KG1 (cell line): ENCODE data around the gene UBAC2.

ENCODE experiments used
- DNase-seq: peaks from one replicate; lab custom pipeline; 2025; lab: John Stamatoyannopoulos, UW

Gene UBAC2

GRCh38 chr13:99360696-99361095 is 160.0 kb downstream of the UBAC2 start:
- DNase-seq, result no peak

GRCh38 chr13:99361197-99361596 is 160.5 kb downstream of the UBAC2 start:
- DNase-seq, result no peak

- no peak for DNase-seq
Observed at GRCh38 chr13:99362362-99362761, 161.7 kb downstream of the UBAC2 start.

DNA sequence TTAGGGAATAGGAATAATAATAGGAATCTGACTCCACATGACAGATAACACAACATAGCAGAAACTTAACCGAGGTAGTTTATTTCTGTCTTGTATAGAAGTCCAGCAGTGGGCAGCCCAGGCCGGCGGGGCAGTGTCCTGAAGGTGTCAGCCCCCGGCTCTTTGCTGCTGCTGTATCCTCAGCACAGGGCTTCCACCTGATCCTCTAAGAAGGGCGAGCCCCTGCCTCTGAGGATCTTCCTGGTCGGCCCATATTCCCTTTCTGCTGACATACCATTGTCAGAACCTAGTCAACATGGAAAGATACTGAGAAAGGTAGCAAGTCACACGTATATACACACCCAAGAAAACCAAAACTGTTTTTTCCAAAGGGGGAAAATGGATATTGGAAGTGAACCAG is 162.7 kb downstream of the UBAC2 start:
- no peak for DNase-seq

DNA sequence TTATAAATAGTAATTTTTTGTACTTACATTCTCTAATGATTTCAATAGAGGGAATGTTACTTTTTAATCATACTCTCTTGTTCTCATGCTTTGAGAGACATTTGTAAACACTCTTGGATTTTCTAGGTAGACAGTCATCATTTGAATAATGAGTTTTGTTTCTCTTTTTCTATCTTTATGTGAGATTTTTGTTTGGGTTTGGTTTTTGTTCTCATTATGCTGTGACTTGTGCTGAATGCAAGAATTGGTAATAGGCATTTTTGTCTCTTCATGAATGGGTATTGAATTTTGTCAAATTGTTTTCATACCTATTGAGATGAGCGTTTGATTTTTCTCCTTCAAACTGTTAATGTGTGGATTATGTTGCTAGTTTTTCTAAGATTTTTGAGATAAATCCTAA is 163.3 kb downstream of the UBAC2 start:
- DNase-seq, result no peak

- DNase-seq, result no peak
Observed at GRCh38 chr13:99366075-99366987, 165.7 kb downstream of the UBAC2 start.

- DNase-seq, result no peak
Observed at GRCh38 chr13:99367106-99367616, 166.5 kb downstream of the UBAC2 start.

DNA sequence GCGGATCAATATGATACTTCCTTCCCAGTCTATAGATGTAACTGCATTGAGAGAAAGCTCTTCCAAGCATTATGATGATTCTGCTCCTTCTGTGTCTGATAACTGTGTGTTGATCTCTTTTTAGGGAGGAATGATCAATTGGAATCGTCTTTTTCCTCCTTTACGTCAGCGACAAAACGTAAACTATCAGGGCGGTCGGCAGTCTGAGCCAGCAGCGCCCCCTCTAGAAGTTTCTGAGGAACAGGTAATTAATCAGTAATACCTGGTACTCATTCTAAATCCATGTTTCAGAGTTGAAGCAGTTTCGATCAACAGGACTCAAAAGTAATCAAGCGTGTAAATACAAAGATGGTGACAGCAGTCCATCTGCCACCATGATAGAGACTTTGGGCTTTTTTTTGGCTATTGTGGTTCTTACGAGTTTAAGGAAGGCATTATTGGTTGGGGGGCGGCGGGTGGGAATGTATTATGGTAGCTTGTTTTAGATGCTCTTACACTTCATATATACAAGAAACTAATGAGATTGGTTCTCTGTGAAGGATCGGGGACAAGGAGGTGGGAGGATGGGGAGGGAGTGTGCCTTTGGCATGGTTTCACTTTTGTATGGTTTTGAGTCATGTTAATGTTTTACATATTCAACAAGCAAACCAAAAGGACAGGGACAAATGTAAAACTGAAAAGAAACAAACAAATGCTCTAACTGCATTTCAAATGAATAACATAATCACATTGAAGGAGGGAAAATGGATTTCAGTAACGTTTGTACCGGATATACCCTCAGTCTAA is 167.2 kb downstream of the UBAC2 start:
- DNase-seq, result no peak

DNA sequence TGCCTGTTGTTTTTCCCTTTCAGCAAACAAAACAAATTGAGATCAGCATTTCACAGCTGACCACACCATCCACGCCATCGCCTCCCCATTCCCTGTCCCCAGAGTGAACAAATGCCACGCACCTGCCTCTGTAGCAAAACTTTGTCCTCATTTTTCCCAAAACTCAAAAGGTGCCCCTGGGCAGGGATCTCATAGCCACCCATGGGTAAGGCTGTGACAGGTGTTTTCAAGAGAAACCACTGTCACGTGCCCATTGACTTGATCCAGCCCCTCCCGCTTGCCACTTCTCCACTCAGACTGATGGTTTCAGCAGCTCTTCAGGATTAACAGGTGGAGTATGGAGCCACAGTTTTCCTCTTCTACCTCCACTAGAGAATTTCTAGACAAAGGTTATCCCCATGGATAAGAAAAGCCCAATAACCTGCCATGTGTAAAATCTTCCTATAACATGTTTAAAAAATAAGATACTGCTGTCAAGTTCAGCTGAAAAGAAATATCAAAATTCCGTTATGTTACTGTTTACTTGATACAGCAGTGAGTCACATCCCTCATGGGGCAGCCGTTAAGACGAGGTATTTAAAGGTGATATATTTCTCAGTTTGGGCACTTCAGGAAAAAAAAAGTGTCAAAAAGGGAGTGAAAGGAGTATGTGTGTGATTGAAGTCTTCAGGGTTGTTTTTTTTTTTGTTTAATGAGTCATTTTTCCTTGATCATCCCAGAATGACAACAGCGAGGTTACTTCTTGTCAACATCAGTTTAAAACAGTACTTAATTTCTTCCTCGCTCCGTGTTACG is 170.0 kb downstream of the UBAC2 start:
- no peak for DNase-seq

DNA sequence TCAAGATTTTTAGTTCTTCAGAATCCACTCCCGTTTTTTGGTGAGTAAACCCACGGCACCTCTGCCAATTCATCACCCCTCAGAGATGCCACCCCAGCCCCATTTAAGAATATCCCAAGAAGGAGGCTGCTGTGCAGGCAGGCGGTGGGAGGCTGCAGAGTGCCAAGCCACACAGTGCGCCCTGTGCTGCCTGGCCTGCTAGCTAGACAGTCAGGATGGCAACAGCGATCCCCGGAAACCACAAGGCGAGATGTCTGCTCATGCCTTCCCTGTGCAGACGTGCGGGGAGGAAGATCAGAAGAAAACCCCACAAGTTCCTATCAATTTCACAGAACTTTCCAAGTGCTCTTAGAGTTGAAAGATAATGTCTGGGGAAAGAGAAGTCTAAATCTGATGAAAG is 171.3 kb downstream of the UBAC2 start:
- DNase-seq, result no peak

- no peak for DNase-seq
Observed at GRCh38 chr13:99373436-99373835, 172.8 kb downstream of the UBAC2 start.

DNA sequence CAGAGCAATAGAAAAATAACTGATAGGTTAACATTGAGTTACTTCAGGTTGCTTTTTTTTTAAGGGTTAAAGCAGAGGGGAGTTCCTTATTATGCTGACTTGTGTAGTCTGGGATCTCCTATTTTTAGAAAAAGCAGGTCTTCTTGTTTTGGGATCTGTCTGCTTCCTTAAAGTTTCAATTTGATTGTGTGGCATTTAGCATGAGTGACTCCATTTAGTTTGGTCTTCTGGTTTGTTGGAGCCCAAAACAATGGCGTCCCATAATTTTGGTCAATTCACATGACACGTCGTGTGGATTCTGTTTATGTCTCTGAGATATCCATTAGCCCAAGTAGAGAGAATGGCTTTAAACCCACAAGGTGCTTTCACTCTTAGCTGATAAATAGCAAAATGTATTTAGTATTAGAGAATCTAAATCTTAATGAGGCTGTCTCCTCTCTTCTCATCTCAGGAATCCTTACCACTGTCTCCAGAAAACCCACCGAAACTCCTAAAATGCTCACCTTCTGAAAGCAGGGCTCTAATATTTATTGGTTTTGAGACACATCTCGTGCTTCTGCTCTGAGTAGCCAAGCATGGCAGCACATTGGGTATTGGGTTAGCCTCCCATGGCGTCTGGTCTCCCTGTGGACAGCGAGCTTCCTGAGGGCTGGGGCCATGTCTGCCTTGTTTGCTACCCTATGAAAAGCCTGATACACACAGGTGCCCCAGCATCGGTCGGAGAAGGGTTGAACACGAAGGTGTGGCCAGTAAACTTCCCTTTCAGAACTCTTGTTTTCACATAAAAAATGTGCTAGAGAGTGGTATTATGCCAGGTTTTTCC is 173.7 kb downstream of the UBAC2 start:
- no peak for DNase-seq

DNA sequence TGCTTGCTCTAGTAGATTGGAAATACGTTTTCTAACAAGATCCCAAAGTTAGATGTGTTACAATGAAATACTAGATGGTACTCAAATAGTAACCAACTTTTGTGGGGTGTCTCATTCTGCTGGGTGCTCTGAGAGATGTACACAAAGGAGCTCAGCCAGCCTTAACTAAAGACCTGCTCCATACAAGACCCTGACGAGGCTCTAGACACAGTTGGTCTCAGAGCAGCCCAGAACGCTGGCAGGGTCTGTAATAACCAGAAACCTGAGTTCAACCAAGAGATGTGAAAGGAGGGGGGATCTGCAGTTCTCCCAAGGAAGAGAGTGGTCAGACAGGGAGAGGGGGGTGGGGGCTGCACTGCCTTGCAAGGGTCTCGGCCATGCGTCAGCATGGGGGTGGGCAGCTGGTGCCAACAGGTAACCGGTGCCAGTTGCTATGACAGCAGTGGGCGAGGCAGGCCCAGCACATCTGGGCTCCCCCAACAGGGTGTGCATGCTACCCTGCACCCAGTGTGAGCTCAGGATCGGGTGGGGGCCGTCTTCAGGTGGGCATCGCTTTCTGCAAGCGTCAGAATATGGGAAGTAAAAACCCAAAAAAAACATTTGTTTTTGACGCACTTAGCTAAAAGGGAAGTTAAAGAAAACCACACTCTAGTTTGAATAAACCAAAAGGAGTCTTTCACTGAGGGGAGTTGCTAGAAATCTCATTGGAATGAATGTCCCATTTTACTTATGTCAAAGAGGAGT is 174.5 kb downstream of the UBAC2 start:
- peak; percentile 64 for DNase-seq

GRCh38 chr13:99375738-99376080 is 175.1 kb downstream of the UBAC2 start:
- no peak for DNase-seq

DNA sequence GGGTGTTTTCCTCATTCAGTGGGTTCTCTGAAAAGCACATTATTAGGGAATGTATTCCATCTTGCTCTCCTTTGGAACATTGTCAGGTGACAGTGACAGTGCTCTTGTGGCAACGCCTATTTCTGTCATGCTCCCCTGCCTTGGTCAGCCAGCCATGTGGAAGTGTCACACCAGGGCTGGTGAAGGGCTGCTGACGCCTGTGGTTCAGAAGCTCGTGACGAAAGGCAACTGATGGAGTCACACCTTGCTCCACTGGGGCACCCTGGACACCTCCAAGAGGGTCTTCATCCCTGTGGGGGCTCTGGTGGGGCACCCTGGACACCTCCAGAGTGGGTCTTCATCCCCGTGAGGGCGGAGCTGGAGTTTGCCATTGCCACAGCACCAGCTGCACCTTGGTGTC is 175.5 kb downstream of the UBAC2 start:
- DNase-seq, result no peak

GRCh38 chr13:99376924-99377323 is 176.3 kb downstream of the UBAC2 start:
- no peak for DNase-seq

GRCh38 chr13:99377641-99378040 is 177.0 kb downstream of the UBAC2 start:
- DNase-seq, result no peak

DNA sequence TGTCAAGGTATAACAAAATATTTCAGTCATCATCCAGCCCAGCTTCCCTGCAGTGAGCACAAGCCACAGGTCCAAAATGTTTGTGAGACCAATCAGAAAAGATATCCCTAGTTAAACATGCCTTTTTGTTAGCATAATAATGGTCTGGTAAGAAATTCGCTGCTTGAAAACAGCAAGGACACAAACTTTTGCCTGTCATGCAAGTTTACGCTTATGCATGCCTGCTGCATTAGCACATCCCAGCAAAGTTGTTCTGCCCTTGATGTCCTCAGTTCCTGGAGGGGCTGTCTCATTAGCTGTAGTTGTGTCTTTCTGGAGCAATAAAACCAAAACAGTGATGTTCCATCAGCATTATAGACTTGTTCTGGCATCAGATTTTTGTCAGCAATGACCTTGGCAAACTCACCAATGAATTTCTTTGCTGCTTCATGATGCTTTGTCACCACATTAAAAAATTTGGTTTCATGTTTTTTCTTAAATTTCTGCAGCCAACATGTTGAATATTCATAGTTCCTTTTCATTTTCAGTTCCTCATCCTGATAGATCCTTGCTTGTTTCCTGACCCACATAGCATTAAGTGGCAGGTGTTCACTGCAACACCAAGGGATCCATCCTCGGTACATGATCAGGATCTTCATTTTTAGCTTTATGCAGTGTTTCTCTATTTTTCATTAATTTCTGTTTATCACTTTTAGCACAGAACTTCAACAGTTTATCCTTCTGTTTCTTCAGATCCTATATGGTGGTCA is 178.5 kb downstream of the UBAC2 start:
- DNase-seq, result no peak

GRCh38 chr13:99379856-99380801 is 179.5 kb downstream of the UBAC2 start:
- no peak for DNase-seq
